GM18909 (cell line): ENCODE results near the gene GMEB2.
"Not testable (repeated sequence)": the region's sequence is repeated elsewhere in the genome, so short reads cannot be mapped to it uniquely, and the experiment has no call there.

Source experiments
- ATAC-seq: cut with Tn5 transposase; IDR thresholded peaks from one replicate; pipeline ENCODE4 v1.9.1; 2021; ENCODE audit warnings: mild to moderate bottlenecking; ENCODE audit not compliant: unreplicated experiment, poor library complexity

GMEB2 gene

DNA sequence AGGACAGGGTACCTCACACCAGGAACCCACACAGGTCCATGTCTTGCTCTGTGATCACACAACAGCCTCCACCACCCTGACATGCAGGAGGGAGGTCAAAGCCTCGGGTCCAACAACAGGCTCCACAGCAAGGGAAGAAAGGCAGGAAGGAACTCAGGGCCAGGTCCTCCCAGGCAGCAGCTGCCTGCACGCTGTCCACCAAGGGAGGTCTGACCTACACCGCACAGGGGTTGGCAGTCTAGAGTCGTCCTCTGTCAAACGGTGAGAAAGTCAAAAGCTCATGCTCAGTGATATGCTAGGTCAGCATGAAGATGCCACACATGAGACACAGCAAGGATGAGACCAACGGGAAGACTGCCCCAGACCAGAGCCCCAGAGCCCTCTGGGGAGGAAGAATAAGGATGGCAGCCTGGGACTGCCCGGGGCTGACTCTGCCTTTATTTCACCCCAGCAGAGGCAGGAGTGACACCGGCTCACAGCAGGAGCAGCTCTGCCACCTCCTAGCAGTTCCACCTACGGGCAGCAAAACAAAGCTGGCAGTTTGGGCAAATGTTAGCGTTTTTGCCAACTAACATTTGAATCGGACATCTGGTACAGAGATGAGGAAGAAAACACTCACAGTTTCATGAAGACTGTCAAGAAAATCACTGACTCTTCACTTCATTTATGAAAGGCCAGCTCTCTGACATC, 8.5 kb downstream of the GMEB2 start:
- no peak for ATAC-seq

DNA sequence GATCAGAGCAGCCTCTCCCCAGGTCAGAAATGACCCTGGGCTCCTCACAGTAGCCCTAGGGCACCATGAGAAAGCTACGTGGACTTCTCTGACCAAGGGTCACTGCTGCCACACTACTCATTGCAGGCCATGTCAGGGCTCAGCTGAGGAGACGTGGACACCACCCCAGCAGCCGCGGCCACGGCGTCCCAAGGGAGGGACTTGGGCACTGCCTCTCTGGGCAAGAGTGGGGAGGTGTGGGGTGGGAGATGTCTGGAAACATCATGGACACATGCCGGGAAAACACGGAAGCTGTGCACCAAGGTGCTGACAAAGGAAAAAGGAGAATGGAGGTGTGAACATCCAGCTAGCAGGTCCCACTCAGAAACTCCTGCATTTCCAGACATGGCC, 9.0 kb downstream of the GMEB2 start:
- ATAC-seq, result no peak

DNA sequence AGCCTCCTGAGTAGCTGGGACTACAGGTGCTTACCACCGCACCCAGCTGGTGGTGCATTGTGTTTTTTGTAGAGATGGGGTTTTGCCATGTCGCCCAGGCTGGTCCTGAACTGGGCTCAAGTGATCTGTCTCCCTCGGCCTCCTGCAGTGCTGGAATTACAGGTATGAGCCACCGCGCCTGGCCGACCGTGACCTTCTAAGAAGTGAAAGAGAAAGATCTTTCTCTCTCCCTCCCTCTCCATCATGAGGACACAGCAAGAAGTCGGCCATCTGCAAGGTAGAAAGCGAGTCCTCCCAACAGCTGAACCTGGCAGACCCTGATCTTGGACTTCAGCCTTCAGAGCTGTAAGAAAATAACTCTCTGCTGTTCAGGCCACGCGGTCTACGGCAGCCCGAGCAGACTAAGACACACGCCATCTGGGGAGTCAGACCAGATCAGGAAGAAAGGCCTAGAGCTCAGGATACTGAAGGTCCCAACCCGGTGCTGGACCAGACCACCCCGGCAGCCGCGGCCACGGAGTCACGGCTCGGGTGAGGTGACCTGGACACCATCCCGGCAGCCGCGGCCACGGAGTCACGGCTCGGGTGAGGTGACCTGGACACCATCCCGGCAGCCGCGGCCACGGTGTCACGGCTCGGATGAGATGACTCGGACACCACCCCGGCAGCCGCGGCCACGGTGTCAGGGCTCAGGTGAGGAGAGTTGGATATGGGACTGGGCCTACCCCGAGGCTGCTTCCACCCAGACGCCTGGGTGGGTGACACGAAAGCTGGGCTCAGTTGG, 9.6 kb downstream of the GMEB2 start:
- ATAC-seq, result no peak

DNA sequence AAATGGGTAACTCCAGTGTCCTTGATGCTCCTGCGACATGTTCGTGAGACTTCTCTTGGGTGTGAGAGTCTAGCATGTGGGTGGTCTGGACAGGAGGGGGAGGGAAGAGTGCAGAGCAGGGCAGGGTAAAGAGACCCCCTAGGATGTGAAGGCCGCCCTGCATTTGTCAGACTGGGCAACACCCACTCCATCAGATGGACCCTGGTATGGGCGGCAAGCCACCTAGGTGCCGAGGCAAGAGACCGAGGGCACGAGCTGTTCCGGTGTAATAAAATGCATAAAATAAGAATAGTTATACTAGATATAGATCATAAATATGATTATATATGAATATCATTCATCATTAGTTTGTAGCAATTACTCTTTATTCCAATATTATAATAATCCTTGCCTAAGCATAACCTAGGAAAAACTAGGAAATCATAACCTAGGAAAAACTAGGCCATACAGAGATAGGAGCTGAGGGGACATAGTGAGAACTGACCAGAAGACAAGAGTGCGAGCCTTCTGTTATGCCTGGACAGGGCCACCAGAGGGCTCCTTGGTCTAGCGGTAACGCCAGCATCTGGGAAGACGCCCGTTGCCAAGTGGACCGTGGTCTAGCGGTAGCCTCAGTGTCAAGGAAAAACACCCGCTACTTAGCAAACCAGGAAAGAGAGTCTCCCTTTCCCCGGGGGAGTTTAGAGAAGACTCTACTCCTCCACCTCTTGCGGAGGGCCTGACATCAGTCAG, 12.9 kb downstream of the GMEB2 start:
- not testable (repeated sequence) for ATAC-seq

DNA sequence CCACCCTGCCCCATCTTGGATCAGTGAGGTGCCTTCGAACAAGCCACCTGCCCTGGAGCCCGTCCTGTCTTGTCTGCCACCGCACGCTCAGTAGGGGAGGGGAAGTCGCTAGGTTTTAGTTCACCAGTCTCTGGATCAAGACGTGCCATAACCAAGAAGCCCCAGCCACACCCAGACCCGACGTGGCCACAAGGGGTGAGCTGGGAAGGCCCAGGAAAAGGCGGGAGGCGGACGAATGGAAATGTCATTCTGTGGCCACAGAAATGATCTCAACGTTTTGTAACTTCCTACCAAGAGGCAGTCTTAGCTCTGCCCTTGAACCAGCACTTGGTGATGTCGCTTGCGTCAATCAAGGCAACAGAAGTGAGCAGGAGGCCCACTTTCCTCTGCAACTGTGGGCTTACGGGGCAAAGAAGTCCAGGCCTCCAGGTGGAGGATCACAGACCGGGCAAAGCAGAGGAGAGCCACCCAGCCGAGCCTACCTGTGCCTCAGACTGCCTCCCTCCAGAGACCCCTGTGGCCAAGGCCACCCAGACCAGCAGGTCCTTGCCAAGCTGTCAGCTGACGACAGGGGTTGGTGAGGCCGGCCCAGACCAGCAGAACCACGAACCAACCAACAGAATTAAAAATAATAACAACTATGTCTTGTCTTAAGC, 14.5 kb downstream of the GMEB2 start:
- no peak for ATAC-seq

DNA sequence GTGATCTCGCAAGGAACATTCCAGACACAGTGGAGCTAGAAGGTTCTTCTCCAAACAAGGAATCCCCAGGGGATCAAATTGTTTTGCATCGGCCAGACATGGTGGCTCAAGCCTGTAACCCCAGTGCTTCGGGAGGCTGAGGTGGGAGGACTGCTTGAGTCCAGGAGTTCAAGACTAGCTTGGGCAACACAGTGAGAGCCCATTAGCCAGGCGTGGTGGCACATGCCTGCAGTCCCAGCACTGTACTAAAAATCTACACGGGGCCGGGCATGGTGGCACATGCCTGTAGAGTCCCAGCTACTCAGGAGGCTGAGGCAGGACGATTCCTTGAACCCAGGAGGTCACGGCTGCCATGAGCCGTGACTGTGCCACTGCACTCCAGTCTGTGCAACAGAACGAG, 15.3 kb downstream of the GMEB2 start:
- no peak for ATAC-seq

DNA sequence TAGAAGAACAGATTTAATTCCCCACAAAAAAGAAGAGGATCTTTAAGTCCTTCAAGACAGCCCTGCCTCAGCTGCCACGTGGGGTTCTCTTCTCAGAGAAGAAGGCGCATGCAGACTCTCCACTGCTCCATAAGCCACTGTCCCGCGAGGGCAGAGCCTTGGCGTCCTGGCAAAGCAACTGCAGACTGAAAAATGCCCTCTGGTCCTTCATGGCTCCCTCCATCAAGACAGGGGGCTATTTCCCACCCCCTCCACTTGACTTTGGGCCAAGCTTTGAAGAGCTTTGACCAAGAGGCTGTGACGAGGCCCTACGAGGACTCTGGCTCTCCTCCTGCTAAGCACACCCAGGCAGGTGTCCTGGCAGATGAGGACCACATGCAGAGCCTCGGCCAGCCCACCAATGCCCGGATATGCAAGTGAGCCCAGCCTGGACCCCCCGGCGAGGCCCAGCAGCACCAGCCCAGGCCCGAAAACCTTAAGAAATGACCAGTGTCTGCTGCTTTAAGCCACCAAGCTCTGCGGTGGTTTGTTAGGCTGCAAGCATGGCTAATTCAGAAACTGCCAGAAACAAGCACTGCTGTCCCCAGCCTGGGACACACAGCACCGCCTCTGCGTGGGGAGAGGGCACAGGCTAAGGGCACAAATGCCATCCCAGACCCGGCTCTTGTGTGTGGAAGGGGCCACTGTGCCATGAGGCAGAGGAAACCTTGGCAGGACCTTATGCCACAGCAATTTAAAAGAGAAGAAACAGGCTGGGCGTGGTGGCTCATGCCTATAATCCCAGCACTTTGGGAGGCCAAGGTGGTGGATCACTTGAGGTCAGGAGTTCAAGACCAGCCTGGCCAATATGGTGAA, 16.1 kb downstream of the GMEB2 start:
- no peak for ATAC-seq

DNA sequence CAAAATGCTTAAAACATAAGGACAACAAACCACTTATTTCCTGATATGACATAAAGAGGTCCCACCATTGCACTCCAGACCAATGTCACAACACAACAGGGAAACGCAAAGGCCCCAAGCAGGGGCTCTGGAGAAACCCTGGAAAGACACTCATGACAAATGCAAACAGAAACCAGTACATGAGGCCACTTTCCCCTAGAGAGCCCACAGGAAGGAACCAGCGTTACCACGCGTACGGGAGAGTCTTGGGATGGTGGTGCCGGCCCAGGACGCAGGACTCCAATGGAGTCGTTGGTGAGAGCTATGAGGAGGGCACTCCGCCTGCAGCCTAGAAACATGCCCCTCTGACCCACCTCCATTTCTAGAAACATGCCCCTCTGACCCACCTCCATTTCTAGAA, 20.2 kb downstream of the GMEB2 start:
- no peak for ATAC-seq

DNA sequence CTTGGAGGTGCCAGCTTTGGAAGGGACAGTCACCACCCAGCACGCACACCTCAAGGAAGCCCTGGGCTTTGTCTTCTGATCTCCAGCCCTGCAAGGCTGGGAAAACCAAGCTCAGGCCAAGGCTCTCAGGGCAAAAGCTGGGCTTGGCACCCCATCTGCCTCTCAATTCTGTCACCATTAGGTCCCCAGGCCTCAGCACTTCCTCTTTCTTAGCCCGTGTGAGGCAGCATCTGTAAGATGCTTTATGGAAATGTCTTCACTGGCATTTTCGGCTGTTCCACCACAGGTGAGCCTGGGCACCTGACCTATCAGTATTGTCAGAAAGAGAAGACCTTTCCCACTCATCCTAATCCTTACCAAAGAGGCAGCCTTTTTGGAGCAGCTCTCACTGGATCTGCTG, 24.6 kb downstream of the GMEB2 start:
- no peak for ATAC-seq

DNA sequence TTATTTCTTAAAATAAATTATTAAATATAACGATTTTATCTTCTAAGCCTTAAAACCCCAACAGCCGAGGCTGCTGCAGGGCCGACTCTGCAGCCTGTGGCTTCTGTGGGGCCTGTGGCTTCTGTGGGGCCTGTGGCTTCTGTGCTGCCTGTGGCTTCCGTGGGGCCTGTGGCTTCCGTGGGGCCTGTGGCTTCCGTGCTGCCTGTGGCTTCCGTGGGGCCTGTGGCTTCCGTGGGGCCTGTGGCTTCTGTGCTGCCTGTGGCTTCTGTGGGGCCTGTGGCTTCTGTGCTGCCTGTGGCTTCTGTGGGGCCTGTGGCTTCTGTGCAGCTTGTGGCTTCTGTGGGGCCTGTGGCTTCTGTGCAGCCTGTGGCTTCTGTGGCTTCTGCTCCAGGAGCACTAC, 25.2 kb downstream of the GMEB2 start:
- ATAC-seq, result not testable (repeated sequence)

DNA sequence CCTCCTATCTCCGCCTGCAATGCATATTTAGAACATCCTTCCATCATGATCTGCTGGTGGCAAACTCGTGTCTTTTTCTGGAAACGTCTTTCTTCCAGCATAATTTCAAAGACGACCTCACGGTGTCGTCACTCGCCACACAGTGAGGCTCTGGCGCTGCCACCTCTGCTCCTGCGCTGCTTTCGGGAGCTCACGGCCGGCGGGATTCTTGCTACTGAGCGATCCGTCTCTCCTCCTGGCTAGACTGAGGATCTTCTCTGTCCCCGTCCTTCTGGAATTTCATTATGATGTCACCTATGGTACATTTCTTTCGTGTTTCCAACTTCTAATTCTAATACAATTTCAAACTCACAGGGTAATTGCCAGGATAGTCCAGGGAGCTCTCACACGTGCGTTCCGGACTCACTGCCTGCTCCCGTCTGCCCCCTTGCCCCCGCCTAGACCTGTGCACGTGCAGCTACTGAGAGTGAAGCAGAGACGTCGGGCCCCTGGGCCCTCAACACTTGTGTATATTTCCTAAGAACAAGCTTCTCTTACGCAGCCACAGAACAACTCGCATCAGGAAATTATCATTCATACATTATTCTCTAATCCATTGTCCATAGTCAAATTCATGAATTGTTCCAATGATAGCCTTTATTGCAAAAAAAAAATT, 27.4 kb downstream of the GMEB2 start:
- no peak for ATAC-seq

DNA sequence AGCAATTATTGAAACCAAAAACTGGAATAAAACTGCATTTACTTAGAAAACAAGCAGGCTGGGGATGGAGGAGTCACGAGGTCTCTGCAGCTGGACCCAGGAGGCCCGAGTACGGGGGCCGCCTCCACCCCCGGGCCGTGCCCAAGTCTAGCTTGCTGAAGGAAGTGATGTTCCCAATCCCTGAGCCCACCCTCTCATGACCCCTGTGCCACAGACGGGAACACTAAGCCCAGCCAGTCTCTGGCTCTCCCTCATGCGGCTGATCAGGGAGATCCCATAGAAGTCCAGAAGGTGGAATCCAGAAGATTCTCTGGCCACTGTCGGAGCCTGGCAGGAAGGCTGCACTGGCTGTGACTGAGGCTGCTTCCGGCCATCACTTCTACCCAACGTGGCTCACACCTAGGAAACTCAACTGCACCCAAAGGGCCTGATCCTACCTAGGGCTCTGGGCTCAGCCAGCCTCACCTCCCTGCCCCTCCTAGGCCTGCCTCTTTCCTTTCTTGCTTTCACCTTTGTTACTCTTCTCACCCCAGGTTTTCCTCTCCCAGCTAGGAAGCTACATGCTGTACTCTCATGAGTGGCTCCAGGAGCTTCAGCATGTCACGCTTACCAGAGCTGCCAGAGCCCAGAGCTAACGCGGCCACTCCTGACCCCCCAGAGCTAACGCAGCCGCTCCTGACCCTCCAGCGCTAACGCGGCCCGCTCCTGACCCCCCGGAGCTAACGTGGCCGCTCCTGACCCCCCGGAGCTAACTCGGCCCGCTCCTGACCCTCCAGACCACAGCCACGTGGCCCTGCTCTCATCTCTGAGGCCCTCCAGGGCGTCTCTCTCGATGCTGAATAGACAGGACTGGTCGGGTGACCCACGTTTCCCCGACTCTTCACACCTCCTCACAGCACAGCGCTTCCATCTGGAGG, 28.2 kb downstream of the GMEB2 start:
- ATAC-seq, result no peak

DNA sequence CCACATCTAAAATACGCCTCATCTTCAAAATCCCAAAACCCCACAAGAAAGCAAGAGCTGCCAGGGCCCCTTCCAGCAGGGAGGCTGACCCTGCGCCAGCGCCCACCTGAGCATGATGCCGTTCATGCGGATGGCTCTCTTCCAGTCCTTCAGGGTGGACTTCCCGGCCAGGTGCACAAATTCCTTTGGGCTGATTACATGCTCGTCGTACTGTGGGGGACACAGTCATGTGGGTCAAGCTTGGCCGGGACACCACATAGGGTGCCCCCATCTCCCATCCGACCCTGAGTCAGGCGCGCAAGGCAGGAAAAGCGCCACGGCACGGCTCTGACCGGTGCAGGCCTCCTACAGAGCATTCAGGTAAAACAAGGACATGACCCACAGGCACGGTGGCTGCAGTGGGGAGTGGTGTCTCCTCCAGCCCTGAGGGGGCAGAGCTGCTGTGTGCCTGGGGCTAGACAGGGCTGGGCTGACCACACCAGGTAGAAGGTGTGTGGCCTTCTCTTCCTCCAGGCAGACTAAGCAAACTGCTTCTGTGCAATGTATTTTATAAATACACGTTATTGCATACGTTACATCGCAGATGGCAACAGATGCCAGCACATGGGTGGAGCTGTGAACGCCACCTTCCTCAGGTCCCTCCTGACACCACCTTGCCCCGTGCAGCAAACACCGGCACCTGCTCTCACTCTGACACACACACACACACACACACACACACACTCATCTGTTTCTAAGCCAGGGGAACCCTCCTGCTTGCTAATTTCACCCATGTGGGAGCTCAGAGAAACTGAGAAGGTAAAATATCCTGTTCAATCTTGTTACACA, 29.0 kb downstream of the GMEB2 start:
- no peak for ATAC-seq

DNA sequence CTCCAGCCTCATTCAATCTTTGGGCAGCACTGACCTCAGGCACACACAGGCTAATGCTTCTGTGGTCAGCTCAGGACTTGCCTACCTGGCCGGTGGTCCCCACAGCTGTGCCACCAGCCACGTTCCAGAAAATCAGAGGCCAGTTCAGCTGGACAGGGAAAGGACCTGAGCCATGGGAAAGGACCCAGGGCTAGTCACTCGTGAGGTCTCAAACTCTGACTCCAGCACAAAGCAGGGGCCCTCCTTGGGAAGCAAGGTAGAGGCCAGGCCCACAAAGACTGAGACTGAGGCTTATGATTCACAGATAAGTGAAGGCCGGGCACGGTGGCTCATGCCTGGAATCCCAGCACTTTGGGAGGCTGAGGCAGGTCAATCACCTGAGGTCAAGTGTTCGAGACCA, 30.5 kb downstream of the GMEB2 start:
- ATAC-seq, result no peak

DNA sequence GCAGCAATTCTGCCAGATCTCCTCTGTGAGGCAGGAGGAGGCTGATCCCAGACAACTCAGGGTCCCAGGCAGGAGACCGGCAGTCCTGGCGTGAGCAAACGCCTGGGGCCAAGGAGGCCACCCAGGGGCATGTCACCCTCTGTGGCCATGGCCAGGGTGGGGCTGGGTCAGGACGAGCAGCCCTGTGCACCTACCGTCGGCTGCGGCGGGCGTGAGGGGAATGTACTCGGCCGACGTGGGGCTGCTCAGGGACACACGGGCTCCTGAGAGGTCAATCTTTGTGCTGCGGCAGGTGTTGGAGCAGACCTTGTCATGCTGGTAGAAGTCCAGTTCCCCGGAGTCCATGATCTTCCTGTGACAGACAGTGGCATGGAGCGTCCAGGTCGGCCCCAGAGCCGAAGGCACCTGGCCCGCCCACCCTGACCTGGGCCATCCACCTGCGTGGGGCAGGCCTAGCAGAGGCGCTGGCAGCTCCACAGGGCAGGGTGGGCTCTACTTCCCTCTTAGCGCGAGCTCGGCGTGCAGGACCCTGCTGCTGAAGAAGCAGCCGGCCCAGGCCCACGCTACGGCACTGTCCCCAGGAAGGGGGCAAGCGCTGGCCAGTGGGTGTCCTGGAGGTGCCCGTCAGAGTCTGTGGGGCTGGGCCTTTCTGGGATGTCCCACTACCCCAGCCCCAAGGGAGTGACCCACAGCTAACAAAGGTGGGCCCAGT, 31.3 kb downstream of the GMEB2 start:
- ATAC-seq, result no peak

DNA sequence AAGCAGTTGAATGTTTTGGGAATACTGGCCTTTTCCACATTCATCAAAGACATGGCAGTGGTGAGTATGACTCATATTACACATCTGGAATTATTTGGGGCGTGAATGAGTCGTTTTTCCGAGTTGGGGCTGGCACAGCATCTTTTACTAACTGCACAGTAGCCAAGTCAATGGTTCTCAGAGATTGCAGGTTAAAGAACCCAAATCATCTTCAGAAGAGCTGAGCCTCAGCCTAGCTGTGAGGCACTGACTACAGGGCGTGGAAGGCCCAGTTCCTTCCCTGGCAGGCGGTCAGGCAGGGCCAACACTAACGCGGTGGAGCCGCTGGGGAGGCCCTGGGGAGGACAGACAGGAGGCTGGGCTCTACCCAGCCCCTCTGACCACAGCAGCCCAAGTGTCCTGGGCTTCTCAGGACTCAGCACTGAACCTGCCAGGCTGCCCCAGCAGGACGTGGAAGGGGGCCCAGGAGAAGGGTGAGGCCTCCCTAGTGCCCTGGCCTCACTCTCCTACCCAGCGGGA, 32.8 kb downstream of the GMEB2 start:
- no peak for ATAC-seq

DNA sequence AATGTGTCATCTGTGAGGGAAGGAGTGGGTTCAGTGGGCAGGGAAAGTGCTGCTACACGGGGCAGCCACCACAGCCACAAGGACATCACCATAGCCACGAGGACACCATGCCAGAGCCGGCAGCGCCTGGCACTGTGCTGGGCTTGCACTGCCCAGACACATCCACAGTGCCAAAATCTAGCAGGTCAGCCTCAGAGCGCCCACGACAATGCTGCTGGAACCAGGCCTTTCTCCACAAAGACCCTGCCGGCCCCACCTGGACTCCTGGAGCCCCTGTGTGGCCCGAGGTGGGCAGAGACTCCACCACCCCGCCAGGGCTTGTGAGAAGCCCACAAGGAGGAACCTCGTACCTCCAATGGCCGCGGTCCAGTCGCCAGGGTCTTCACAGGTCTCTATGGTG, 34.2 kb downstream of the GMEB2 start:
- ATAC-seq, result no peak
